Activated CD8-positive, alpha-beta T cell treated with anti-CD3 and anti-CD28 coated beads for 36 hours (primary cell): ENCODE measurements around the gene EPHA6. TPM values are rescaled to one million over a fixed set of nuclear protein-coding genes. Genes with fewer than 3 reads are reported as not detected.

Experiments used
- ATAC-seq: fragments of 200-7000 bp; cut with Tn5 transposase; one replicate; pipeline ENCODE4 v1.10.0; 2021; ENCODE audit warnings: mild to moderate bottlenecking, moderate library complexity
- CTCF ChIA-PET: fragments of 350-600 bp; sonication (Branson Sonifier 250); formaldehyde crosslinking; loops from one replicate; lab custom pipeline; 2021; ENCODE audit warnings: antibody characterized with exemption; lab: Charles Lee
- POLR2A ChIA-PET: fragments of 350-600 bp; sonication (Branson Sonifier 250); formaldehyde crosslinking; loops from one replicate; lab custom pipeline; 2021; ENCODE audit warnings: antibody characterized with exemption; lab: Charles Lee
- DNase-seq: peaks from one replicate; pipeline ENCODE4 v3.0.0-alpha.2; 2020
- H3K27ac Mint-ChIP-seq: one replicate; pipeline ENCODE4 v1.8.0; 2021; ENCODE audit warnings: mild to moderate bottlenecking, mixed read lengths
- H3K27me3 Mint-ChIP-seq: one replicate; pipeline ENCODE4 v1.8.0; 2021; ENCODE audit warnings: mixed read lengths
- H3K36me3 Mint-ChIP-seq: one replicate; pipeline ENCODE4 v1.8.0; 2021; ENCODE audit warnings: low read depth, mixed read lengths
- H3K4me1 Mint-ChIP-seq: one replicate; pipeline ENCODE4 v1.8.0; 2021; ENCODE audit warnings: low read depth, mixed read lengths
- H3K4me3 Mint-ChIP-seq: one replicate; pipeline ENCODE4 v1.8.0; 2021; ENCODE audit warnings: mild to moderate bottlenecking, moderate library complexity, mixed read lengths
- H3K9me3 Mint-ChIP-seq: one replicate; pipeline ENCODE4 v1.8.0; 2021; ENCODE audit warnings: mixed read lengths
- CTCF ChIP-seq: fragments of 200-600 bp; IDR thresholded peaks from one replicate; pipeline ENCODE4 v1.8.0; 2022; ENCODE audit warnings: antibody characterized with exemption, mild to moderate bottlenecking
- intact Hi-C: fragments of 100-400 bp; cut with micrococcal nuclease; formaldehyde crosslinking; loops from one replicate; pipeline ENCODE4 v1.10.0; 2022
- total RNA-seq, 2 experiments: library from RNA; stranded (reverse); gene quantifications; one replicate each; pipeline ENCODE4 v1.2.3, GENCODE V29; 2021

The EPHA6 gene
- total RNA-seq, 2 experiments from 2014 or later = not detected

GRCh38 chr3:97277708-97278107 is 463.3 kb downstream of the EPHA6 start:
- Mint-ChIP-seq H3K27me3 (no peaks in the 10 kb centered on the region), H3K4me1 (no peaks in the 10 kb centered on the region), H3K36me3 (no peaks in the 10 kb centered on the region), H3K27ac (no peak overlapping the region), H3K9me3 (no peaks in the 10 kb centered on the region), H3K4me3 (no peak overlapping the region)
- ATAC-seq (no peak), DNase-seq (no peak)
- ChIA-PET CTCF (no interaction called here), POLR2A (no interaction called here)
- intact Hi-C loops = no loop called here
- TF ChIP-seq CTCF = no peak

- H3K27me3 Mint-ChIP-seq = no peaks in the 10 kb centered on the region
- no peak overlapping the region for H3K4me3 Mint-ChIP-seq
- H3K4me1 Mint-ChIP-seq = no peaks in the 10 kb centered on the region
- DNase-seq (no peak), ATAC-seq (no peak)
- intact Hi-C loops = no loop called here
- H3K9me3 Mint-ChIP-seq = no peaks in the 10 kb centered on the region
- H3K27ac Mint-ChIP-seq = no peak overlapping the region
- POLR2A ChIA-PET = no interaction called here
- TF ChIP-seq CTCF = no peak
- H3K36me3 Mint-ChIP-seq = no peaks in the 10 kb centered on the region
- CTCF ChIA-PET = no interaction called here
Observed at GRCh38 chr3:97278506-97278905, 464.1 kb downstream of the EPHA6 start.

- no peaks in the 10 kb centered on the region for H3K27me3 Mint-ChIP-seq
- H3K4me1 Mint-ChIP-seq = no peaks in the 10 kb centered on the region
- intact Hi-C loops = no loop called here
- ChIA-PET POLR2A (no interaction called here), CTCF (no interaction called here)
- peaks cover 6% of the 10 kb centered on the region for H3K9me3 Mint-ChIP-seq
- DNase-seq (no peak), ATAC-seq (no peak)
- no peak for TF ChIP-seq CTCF
- H3K27ac Mint-ChIP-seq = no peak overlapping the region
- H3K4me3 Mint-ChIP-seq = no peak overlapping the region
- no peaks in the 10 kb centered on the region for H3K36me3 Mint-ChIP-seq
Observed at GRCh38 chr3:97291901-97292300, 477.5 kb downstream of the EPHA6 start.

GRCh38 chr3:97293596-97294131 is 479.3 kb downstream of the EPHA6 start:
- no peak overlapping the region for H3K4me3 Mint-ChIP-seq
- no peak for ATAC-seq
- no peak overlapping the region for H3K27ac Mint-ChIP-seq
- ChIA-PET CTCF (no interaction called here), POLR2A (no interaction called here)
- H3K36me3 Mint-ChIP-seq = no peaks in the 10 kb centered on the region
- H3K4me1 Mint-ChIP-seq = no peaks in the 10 kb centered on the region
- no peak for DNase-seq
- intact Hi-C loops = no loop called here
- no peak for TF ChIP-seq CTCF
- H3K27me3 Mint-ChIP-seq = no peaks in the 10 kb centered on the region
- peaks cover 4% of the 10 kb centered on the region for H3K9me3 Mint-ChIP-seq

GRCh38 chr3:97297032-97297431 is 482.6 kb downstream of the EPHA6 start:
- ATAC-seq (no peak), DNase-seq (no peak)
- Mint-ChIP-seq H3K4me1 (no peaks in the 10 kb centered on the region), H3K27me3 (no peaks in the 10 kb centered on the region), H3K27ac (no peak overlapping the region), H3K4me3 (no peak overlapping the region), H3K9me3 (peaks cover 4% of the 10 kb centered on the region), H3K36me3 (no peaks in the 10 kb centered on the region)
- POLR2A ChIA-PET = no interaction called here
- TF ChIP-seq CTCF = no peak
- intact Hi-C loops = no loop called here
- CTCF ChIA-PET = no interaction called here
